HL-60 (cell line): ENCODE results near the gene FEM1A.

ENCODE experiments used
- POLR2AphosphoS5 ChIP-seq: IDR thresholded peaks from 2 replicates; pipeline ENCODE4 v1.6.1; 2012; ENCODE audit warnings: low read depth
- TF ChIP-seq, protein P1 (sequence below): IDR thresholded peaks from 2 replicates; pipeline ENCODE4 v1.6.1; 2012; ENCODE audit warnings: low read depth; ENCODE audit not compliant: insufficient replicate concordance
- TF ChIP-seq, protein P2 (sequence below): IDR thresholded peaks from one replicate; pipeline ENCODE4 v1.5.1; 2011; ENCODE audit warnings: low read length, control low read depth, inconsistent platforms; ENCODE audit not compliant: insufficient read depth

DNA sequence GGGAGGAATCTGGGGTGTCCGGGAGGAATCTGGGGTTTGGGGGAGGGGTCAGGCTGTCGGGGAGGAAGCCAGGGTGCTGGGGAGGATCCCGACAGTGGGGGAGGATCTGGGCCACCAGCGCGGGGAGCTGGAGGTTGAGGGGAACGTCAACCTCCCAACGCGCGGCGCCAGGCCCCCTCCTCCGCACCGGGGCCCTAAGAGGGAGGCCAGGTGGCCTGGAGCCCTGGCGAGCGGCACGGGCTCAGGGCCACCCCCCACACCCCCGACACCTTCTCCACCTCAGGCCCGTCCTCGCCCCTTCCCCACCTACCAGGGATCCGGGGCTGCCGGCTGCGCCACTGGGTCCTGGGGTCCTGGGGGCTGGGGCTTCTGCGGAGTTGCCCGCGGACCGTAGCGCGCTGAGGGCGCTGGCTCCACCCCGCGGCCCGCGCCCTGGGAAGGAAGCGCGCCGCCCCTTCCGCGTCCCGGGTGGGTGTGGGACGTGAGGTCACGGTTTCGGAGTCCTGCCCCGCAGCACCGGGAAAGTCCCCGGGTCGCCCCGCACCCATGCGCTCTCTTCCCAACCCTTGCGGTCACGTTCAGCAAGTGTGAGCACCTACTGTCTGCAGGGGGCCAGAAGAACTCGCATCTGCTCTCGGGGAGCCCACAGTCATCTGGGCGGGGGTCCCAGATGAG, 39.9 kb downstream of the FEM1A start, which contains the start of gene TICAM1:
- TF ChIP-seq, protein P1, sequence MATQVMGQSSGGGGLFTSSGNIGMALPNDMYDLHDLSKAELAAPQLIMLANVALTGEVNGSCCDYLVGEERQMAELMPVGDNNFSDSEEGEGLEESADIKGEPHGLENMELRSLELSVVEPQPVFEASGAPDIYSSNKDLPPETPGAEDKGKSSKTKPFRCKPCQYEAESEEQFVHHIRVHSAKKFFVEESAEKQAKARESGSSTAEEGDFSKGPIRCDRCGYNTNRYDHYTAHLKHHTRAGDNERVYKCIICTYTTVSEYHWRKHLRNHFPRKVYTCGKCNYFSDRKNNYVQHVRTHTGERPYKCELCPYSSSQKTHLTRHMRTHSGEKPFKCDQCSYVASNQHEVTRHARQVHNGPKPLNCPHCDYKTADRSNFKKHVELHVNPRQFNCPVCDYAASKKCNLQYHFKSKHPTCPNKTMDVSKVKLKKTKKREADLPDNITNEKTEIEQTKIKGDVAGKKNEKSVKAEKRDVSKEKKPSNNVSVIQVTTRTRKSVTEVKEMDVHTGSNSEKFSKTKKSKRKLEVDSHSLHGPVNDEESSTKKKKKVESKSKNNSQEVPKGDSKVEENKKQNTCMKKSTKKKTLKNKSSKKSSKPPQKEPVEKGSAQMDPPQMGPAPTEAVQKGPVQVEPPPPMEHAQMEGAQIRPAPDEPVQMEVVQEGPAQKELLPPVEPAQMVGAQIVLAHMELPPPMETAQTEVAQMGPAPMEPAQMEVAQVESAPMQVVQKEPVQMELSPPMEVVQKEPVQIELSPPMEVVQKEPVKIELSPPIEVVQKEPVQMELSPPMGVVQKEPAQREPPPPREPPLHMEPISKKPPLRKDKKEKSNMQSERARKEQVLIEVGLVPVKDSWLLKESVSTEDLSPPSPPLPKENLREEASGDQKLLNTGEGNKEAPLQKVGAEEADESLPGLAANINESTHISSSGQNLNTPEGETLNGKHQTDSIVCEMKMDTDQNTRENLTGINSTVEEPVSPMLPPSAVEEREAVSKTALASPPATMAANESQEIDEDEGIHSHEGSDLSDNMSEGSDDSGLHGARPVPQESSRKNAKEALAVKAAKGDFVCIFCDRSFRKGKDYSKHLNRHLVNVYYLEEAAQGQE: no peak
- TF ChIP-seq, protein P2, sequence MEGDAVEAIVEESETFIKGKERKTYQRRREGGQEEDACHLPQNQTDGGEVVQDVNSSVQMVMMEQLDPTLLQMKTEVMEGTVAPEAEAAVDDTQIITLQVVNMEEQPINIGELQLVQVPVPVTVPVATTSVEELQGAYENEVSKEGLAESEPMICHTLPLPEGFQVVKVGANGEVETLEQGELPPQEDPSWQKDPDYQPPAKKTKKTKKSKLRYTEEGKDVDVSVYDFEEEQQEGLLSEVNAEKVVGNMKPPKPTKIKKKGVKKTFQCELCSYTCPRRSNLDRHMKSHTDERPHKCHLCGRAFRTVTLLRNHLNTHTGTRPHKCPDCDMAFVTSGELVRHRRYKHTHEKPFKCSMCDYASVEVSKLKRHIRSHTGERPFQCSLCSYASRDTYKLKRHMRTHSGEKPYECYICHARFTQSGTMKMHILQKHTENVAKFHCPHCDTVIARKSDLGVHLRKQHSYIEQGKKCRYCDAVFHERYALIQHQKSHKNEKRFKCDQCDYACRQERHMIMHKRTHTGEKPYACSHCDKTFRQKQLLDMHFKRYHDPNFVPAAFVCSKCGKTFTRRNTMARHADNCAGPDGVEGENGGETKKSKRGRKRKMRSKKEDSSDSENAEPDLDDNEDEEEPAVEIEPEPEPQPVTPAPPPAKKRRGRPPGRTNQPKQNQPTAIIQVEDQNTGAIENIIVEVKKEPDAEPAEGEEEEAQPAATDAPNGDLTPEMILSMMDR: no peak
- TF ChIP-seq POLR2AphosphoS5: peak; percentile 54; the same call in 1 of the 2 replicates
